Suppressor macrophage treated with lipopolysaccharide for 1 hour (primary cell): Measurements from ENCODE around the gene SYNGR3.
"Not testable (repeated sequence)": the region's sequence is repeated elsewhere in the genome, so short reads cannot be mapped to it uniquely, and the experiment has no call there.

Experiments used
- DNase-seq, 3 donors: peaks; one replicate each; pipeline ENCODE4 v3.0.0-alpha.2; 2020 to 2022

SYNGR3 gene

GRCh38 chr16:2009164-2009711 lies 19.5 kb downstream of the SYNGR3 start:
- DNase-seq, result peak in 2 of 3 donors; percentile 54 to 70

GRCh38 chr16:2009791-2010510 lies 20.2 kb downstream of the SYNGR3 start, which contains the start of gene ZNF598:
TSS of gene ZNF598 (minus strand) at chr16:2009821.
- DNase-seq, result peak; percentile 91 to 96 (median 95)

- DNase-seq, result not testable (repeated sequence)
Measured at GRCh38 chr16:2011726-2012125, 22.0 kb downstream of the SYNGR3 start.

- DNase-seq, result no peak
Measured at GRCh38 chr16:2013527-2013926, 23.8 kb downstream of the SYNGR3 start.

DNA sequence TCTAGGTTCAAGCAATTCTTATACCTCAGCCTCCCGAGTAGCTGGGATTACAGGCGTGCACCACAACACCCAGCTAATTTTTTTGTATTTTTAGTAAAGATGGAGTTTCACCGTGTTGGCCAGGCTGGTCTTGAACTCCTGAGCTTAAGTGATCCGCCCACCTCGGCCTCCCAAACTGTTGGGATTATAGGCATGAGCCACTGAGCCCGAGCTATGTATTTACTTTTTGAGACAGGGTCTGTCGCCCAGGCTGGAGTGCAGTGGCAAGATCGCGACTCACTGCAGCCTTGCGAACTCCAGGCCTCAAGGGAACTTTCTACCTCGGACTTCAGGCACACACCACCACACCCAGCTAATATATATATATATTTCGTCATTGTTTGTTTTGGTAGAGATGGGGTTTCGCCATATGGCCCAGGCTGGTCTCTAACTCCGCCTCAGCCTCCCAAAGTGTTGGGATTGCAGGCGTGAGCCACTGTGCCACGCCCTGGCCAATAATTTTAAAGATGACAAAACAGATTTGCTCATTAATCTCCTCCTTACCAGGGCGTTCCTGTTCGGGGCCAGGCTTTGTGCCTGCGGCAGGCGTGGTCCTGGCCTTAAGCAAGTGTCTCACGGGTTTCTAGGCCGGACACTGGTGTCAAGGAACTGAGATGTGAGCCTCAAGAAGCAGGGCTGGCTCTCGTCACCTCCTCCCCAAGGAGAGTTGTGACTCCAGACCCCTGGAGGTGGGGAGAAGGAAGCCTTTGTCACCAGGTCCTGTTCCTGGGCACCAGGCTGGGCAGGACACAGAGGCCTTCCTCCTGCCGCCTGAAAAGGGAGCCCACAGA lies 25.6 kb downstream of the SYNGR3 start:
- DNase-seq, result peak in 2 of 3 donors; percentile 37 to 49

DNA sequence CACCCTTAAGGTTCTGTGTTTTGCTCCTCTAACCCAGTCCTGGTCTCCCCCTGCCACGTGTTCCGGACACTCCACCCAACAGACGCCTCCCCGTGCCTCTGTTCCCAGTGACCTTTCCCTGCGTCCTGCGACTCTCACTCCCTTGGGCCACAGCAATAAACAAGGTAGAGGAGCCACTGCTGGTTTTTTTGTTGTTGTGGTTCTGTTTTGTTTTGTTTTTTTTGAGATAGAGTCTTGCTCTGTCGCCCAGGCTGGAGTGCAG lies 26.1 kb downstream of the SYNGR3 start:
- no peak for DNase-seq

DNA sequence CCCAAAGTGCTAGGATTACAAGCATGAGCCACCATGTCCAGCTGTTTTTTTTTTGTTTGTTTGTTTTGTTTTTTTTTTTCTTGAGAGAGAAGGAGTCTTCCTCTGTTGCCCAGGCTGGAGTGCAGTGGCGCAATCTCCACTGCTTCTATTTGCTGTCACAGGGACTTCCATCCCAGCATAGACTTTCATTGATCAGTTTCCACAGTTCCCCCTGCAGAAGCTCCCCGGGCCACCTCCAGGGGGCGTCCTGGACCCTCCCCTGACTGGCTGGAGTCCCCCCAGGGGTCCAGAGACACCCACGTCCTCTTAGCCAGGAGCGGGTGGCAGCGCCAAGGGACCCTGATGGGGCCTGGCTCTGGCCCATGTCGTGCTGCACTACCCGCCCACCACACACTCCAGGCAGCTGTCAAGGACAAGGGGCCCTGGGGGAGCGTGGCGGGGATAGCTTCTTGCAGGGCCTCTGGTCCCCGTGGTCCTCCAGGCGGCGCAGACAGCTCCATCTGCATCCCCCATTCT lies 26.7 kb downstream of the SYNGR3 start:
- DNase-seq, result peak in 1 of 3 donors; percentile 36

DNA sequence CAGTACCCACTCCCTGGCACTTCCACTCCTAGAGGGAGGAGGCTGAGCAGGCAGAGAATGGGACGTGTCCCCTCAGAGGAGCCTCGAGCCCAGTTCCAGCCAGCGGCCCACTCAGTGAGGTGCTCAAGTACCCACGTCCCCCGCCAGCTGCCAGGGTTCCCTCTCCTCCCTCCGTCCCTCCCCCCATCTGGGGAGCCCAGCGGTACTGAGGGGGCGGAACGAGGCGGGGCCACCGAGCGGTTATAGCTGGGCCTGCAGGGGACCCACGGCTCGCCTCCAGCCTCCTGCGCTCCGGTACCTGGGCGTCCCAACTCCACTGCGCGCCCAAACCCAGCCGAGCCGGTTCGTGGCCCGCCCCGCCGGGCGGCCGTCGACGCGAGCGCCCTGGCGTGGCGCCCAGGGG lies 29.7 kb downstream of the SYNGR3 start, which contains the start of gene NPW:
NPW (plus strand) TSS at position 268 of the 403 bp plus-strand sequence.
- peak in 1 of 3 donors; percentile 51 for DNase-seq

DNA sequence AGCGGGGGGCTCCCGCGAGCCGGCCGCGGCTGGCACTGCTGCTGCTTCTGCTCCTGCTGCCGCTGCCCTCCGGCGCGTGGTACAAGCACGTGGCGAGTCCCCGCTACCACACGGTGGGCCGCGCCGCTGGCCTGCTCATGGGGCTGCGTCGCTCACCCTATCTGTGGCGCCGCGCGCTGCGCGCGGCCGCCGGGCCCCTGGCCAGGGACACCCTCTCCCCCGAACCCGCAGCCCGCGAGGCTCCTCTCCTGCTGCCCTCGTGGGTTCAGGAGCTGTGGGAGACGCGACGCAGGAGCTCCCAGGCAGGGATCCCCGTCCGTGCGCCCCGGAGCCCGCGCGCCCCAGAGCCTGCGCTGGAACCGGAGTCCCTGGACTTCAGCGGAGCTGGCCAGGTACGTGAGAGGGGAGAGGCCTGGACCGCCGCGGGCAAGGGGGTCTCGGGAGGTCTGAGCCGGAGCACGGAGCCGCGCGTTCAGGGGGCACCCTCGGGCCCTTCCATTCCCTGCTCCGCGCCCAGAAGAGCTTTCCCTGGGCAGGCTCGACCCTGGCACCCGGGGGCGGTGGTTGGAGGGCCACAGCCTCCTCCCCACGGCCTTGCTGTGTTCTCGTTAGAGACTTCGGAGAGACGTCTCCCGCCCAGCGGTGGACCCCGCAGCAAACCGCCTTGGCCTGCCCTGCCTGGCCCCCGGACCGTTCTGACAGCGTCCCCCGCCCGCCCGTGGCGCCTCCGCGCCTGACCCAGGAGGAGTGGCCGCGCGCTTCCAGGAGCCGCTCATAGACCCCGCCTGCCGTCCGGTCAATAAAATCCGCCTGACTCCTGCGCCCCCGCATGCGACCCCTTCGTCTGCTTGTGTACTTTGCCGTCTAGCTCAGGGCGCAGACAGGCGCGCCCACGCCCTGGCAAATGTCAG lies 30.4 kb downstream of the SYNGR3 start:
- DNase-seq, result no peak

- DNase-seq, result peak in 2 of 3 donors; percentile 46 to 65
Measured at GRCh38 chr16:2022723-2023091, 32.9 kb downstream of the SYNGR3 start.

GRCh38 chr16:2023092-2024031 lies 33.6 kb downstream of the SYNGR3 start:
- peak; percentile 92 to 96 (median 96) for DNase-seq

- no peak for DNase-seq
Measured at GRCh38 chr16:2024032-2024420, 34.3 kb downstream of the SYNGR3 start.

GRCh38 chr16:2025251-2025650 lies 35.5 kb downstream of the SYNGR3 start:
- no peak for DNase-seq

DNA sequence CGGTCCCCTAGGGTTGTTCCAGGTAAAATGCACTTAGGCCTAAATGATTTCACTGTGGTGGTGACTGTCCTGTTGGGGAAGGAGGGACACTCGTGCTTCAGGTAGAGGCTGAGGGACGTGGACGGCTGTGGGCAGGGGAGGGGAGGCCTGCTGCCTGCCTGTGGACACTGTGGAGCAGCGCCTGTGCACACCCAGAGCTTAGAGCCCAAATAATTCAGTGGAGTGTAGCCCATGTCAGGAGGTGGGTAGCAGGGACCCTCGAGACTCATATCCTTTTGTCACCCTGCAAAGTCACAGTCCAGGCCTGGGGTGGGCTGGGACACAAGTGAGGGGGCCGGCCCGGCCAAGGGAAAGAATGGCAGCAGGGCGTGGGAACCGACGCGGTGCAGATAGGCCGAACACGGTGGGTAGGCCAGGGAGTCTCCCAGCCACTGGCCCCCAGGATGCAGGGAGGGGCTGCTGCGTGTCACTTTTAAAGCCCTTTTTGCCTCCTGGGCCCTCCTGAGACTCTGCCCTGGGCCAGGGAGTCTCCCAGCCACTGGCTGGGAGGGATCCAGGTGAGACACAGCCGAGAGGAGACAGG lies 36.2 kb downstream of the SYNGR3 start:
- DNase-seq, result no peak

DNA sequence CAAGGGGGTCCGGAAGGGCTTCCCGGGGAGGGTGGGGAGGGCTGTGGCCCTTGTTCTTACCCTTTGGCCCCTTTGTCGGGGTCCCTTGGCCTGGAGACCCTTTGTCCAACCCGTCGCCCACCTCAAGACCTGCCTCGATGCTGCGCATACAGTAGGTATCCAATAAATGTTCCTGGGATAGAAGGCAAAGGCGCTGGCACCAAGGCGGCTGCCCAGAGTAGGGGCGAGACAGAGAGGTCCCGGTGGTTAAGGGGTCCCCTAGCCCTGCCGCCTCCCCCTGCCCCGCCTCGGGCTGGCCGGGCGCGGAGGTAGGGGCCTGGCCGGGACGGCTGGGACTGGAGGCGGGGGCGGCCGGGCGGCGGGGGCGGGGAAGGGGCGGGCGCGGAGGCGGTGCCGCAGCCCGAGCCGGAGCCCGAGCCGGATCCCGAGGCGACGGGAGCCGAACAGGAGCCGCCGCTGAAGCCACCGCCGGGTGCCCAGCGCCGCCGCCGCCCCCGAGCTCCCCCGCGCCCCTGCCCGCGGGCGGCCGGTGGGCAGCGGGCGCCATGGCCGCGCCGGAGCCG lies 36.8 kb downstream of the SYNGR3 start, which contains the start of gene NHERF2:
NHERF2 (plus strand) TSS at position 442 of the 563 bp plus-strand sequence; CDS start at position 546, 104 bp downstream.
- DNase-seq, result peak in 2 of 3 donors; percentile 51 to 70

GRCh38 chr16:2027024-2028010 lies 37.5 kb downstream of the SYNGR3 start:
- DNase-seq, result peak in 1 of 3 donors; percentile 48

GRCh38 chr16:2028146-2028545 lies 38.4 kb downstream of the SYNGR3 start:
- no peak for DNase-seq

DNA sequence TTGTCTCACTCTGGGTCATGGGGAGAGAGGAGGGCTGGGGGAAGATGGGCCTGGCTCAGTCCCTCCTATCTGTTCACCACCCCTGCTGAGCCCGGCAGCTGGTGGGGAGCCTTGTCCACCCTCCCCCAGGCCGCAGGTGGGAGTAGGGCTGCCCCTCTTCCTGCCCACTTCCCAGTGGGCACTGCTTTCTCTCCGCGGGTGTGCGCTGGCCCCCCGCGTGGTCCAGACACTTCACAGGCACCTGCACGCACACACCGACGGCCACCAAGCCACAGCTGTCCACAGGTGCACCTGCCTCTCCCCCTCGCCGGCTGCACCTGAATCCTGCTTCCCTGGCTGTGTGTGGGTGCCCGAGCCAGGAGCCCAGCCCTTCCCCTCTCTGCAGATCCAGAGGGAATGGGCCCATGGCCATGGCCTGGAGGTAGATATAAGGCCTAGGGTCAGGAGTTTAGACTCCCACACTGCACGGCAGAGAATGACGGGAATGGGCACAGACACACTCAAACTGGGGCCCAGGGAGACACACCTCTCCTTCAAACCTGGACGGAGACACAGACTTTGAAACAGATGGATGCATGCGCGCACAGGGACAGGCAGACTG lies 39.0 kb downstream of the SYNGR3 start:
- no peak for DNase-seq

DNA sequence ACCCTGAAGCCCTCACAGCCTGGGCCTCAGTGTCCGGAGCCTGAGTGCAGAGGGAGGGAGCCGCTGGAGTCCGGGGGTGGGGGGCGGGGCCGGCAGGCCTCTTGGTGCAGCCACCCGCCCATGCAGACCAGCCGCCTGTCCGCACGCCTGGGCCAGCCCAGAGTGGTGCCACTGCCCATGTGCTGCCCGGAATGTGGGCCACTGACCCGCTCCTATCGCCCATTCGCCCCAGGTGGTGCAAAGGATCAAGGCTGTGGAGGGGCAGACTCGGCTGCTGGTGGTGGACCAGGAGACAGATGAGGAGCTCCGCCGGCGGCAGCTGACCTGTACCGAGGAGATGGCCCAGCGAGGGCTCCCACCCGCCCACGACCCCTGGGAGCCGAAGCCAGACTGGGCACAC lies 39.6 kb downstream of the SYNGR3 start:
- no peak for DNase-seq
